ENCODE measurements around the gene APC. TPM values are rescaled to one million over a fixed set of nuclear protein-coding genes. Genes with fewer than 3 reads are reported as not detected.

The APC gene
- total and polyA plus RNA-seq, 2 of the 8 experiments (the other 6 are each of a cell fraction or from before 2014, with no cell fraction given) = 6.8 to 41.9 TPM

- DNase-seq (ENCODE audit: low read depth in 1 of 2, low spot score in 2 of 2) = no peak
- Histone ChIP-seq H3K27ac (ENCODE audit: low read depth, low read length) (no peak overlapping the region), H3K79me1 (ENCODE audit: low read depth, low read length) (0 out of 2 replicates have a peak, but pooled peaks cover 5% of the 10 kb centered on the region), H3K56ac (replicated peaks; ENCODE audit: insufficient read length, low read depth, low read length) (no peak overlapping the region), H3K18ac (ENCODE audit: extremely low read depth, low read length) (no peak overlapping the region), H4K8ac (ENCODE audit: extremely low read depth, insufficient read depth, low read length) (no peak overlapping the region), H2BK20ac (ENCODE audit: low read length) (no peak overlapping the region), H4K20me1 (replicated peaks in 1 of 2; ENCODE audit: control insufficient read depth in 1 of 2, insufficient read depth in 2 of 2, low read length in 2 of 2) (no peaks in the 10 kb centered on the region), H4K91ac (replicated peaks; ENCODE audit: insufficient read length, low read length) (no peak overlapping the region), H3K23ac (ENCODE audit: insufficient read length) (no peak overlapping the region), H3K36me3 (ENCODE audit: control insufficient read depth in 2 of 4, insufficient read depth in 4 of 4, low read length in 3 of 4) (no peaks in the 10 kb centered on the region), H3K79me2 (ENCODE audit: control insufficient read depth in 1 of 2, insufficient read depth in 2 of 2, low read length in 2 of 2) (peaks cover 0 to 64% of the 10 kb centered on the region in 2 experiments; a peak in 2 of 4 replicates), H3K4me2 (ENCODE audit: insufficient read depth in 1 of 2, low read depth in 2 of 2, low read length in 2 of 2) (peak overlapping the region; percentile 90 to 94), H3K4me1 (replicated peaks in 1 of 4; ENCODE audit: control insufficient read depth in 3 of 4, insufficient read depth in 4 of 4, low read length in 3 of 4) (peaks cover 0 to 8% (median 2%) of the 10 kb centered on the region in 4 experiments; a peak in 3 of 7 replicates), H2BK12ac (ENCODE audit: low read depth, low read length) (no peak overlapping the region), H2AK5ac (ENCODE audit: low read depth, low read length) (no peak overlapping the region), H2BK15ac (ENCODE audit: low read length) (no peak overlapping the region), H3K9me3 (ENCODE audit: insufficient read depth in 2 of 2, low read depth in 1 of 2, low read length in 1 of 2) (no peaks in the 10 kb centered on the region), H2AFZ (ENCODE audit: low read length) (no peak overlapping the region; the same call in 1 of the 2 replicates), H3K4me3 (ENCODE audit: extremely low read depth in 1 of 4, insufficient read depth in 2 of 4, low read depth in 3 of 4, low read length in 4 of 4) (peak overlapping the region; percentile 51 to 94 (median 76)), H3K27me3 (replicated peaks in 1 of 4; ENCODE audit: control insufficient read depth in 3 of 4, extremely low read depth in 1 of 4, insufficient read depth in 3 of 4, low read length in 3 of 4) (no peaks in the 10 kb centered on the region), H3K23me2 (ENCODE audit: low read depth, low read length) (peaks cover 7% of the 10 kb centered on the region; the same call in 1 of the 2 replicates), H4K5ac (ENCODE audit: insufficient read length, low read depth, low read length) (no peak overlapping the region), H3K9ac (replicated peaks in 1 of 4; ENCODE audit: extremely low read depth in 1 of 4, low read depth in 3 of 4, low read length in 3 of 4) (no peak overlapping the region; a peak in 1 of 7 replicates), H3K4ac (replicated peaks; ENCODE audit: insufficient read length, low read depth, low read length) (no peak overlapping the region), H2BK120ac (replicated peaks; ENCODE audit: low read depth, low read length) (no peak overlapping the region), H2BK5ac (ENCODE audit: low read depth, low read length) (no peak overlapping the region), H3K14ac (ENCODE audit: insufficient read length) (no peak overlapping the region)
- POLR2A ChIA-PET (ENCODE audit: partially characterized antibody) = interaction anchor here (0.6 to 1.5 kb wide), 4 partner anchors 26 to 131 kb away, joined by 3 to 7 read pairs (median 3); no protein-coding TSS in a partner anchor
- WGBS, 2 experiments (ENCODE audit: extremely low coverage in 1 of 2, insufficient coverage in 1 of 2, insufficient read length in 1 of 2, insufficient replicate concordance in 2 of 2, low coverage in 1 of 2, low lambda C conversion rate in 2 of 2, missing lambda C conversion rate in 1 of 2) = 33% methylated on average over 3 of the region's 3 CpGs; no CpG with 5 or more reads in 1 of the 2 experiments
- CTCF ChIA-PET (ENCODE audit: partially characterized antibody) = interaction anchor here (0.6 to 3.3 kb wide), 7 partner anchors 9 to 186 kb away, joined by 3 to 11 read pairs (median 4); no protein-coding TSS in a partner anchor
- no peak for FAIRE-seq
- no peak for TF ChIP-seq KDM1A (IDR thresholded peaks at IDR 0.05; ENCODE audit: borderline replicate concordance, low read length)
- TF ChIP-seq SAP30 (IDR thresholded peaks at IDR 0.05; ENCODE audit: insufficient read depth, insufficient replicate concordance, low read length) = no peak
- TF ChIP-seq EGR1 (IDR thresholded peaks at IDR 0.05; ENCODE audit: borderline replicate concordance, low read depth, low read length) = no peak
- TF ChIP-seq KDM4A (IDR thresholded peaks at IDR 0.05; ENCODE audit: low read depth, low read length, severe bottlenecking) = no peak
- TF ChIP-seq POLR2A (IDR thresholded peaks at IDR 0.05; ENCODE audit: control extremely low read depth in 1 of 2, low read depth in 2 of 2, low read length in 2 of 2) = no peak
- TF ChIP-seq CTCF (IDR thresholded peaks at IDR 0.05; ENCODE audit: control extremely low read depth in 1 of 3, insufficient read depth in 1 of 3, low read depth in 1 of 3, low read length in 3 of 3) = no peak
- no peak for TF ChIP-seq KDM5A (IDR thresholded peaks at IDR 0.05; ENCODE audit: low read length)
- no peak for TF ChIP-seq RXRA (IDR thresholded peaks at IDR 0.05; ENCODE audit: insufficient read depth, low read depth, low read length)
- no peak for TF ChIP-seq RNF2 (IDR thresholded peaks at IDR 0.05; ENCODE audit: borderline replicate concordance, low read depth, low read length, missing control alignments, poor library complexity, severe bottlenecking)
- no peak for TF ChIP-seq RAD21 (IDR thresholded peaks at IDR 0.05 in 1 of 2, conservative IDR thresholded peaks at IDR 0.05 in 1 of 2; ENCODE audit: low read depth in 2 of 2, low read length in 2 of 2)
Measured at GRCh38 chr5:112737070-112737462, 619 bp upstream of the APC start.
